HG02763 (cell line): ENCODE results near the gene SRI.
"Not testable (repeated sequence)": the region's sequence is repeated elsewhere in the genome, so short reads cannot be mapped to it uniquely, and the experiment has no call there.

Source experiments
- ATAC-seq: cut with Tn5 transposase; IDR thresholded peaks from one replicate; pipeline ENCODE4 v1.9.1; 2021; ENCODE audit warnings: mild to moderate bottlenecking, moderate library complexity; ENCODE audit not compliant: unreplicated experiment

Gene SRI

DNA sequence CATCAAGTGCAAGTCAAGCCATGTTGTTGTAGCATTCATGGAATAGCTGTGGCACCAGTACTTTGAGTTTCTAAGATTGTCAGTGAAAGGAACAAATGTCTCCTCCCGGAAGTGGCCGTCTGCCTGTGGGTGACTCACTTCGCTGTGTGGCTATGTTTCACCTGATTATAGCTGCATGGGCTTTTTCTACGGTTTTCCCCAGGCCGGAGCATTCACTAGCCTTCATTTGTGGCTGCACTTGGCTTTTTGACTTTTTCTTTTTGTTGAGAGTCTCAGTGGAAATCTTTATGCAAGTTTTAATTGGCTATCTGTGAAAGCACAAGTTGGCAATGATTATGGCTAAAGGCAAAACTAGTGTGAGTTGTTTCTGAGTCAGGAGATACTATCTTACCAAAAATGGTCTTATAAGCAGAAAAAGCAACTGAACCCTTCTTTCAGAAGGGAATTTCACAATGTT is 35.0 kb downstream of the SRI start:
- ATAC-seq: peak; percentile 84

DNA sequence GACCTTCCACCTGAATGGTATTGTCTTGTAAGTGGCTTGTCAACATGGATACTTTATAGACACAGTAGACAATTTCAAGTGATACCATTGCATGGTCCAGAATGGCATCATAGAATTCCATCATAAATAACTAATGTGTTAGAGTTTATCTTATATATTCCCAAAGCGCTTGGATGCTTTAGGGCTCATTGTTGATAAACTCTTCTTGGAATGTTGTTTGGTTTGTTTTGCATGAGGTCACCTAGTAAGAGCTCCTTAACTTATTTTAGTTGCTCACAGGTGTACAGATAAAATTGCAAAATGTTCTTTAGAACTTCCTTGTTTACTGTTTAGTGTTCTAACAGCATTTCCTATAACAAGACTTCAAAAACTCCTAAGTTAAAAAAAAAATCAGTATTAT is 36.8 kb downstream of the SRI start:
- ATAC-seq: no peak

DNA sequence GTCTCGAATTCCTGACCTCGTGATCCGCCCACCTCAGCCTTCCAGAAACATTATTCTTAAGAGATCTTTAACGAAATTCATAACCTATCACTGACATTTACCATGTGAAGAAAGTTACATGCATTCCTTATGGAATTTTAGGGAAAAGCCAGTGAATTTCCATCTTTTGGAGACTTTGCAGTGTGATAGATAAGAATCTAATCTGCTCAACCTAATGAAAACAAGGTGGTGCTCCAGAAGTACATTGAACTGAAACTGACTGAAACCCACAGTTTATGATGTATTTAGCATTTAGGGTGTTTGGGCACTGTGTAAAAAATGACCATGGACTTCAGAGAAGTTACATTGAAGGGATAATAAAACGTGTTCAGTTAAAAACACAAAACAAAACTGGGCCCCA is 43.6 kb downstream of the SRI start:
- ATAC-seq: no peak

DNA sequence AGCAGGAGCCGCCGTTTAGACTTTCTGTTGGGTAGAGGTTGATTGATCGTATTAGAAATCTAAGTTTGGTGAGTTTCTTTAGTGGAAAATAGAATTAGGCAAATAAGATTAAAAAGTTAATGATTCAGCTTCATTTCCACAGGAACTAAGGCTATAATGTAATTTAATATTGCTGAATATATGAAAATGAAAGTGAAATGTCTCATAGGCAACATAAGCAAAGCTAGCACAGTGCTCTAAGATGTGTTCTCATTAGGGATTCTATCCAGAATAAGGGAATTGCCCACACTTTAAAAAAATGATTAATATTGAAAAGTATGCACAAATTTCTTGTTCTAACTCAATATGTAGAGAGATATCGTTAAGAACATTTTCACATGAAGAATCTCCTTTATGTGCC is 47.0 kb downstream of the SRI start:
- no peak for ATAC-seq

DNA sequence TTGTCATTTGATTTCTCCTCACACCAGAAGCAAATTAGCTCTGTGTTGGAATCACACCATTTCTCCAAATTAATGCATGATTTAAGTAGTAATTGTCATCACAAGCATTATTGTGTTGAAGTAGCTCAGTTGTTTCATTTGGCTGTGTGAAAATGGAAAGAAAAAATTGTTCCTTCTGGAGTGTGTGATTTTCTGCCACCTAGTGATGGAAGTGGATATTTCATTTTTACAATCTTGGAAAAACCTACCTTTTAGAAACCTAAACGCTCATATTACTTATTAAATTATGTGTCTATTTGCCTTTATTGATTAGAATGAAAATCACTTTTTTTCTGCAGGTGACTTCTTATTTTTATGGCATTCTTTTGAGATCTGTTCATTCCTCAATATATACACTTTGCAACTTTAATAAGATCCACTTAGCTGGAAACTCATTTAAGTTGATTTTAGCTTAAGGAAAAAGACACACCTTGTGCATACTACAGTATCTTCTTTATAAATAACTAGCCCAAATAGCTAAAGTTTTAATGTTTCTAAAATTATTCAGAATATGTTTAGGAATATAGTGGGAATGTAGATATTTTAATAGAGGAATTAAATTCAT is 50.0 kb downstream of the SRI start:
- ATAC-seq: no peak

DNA sequence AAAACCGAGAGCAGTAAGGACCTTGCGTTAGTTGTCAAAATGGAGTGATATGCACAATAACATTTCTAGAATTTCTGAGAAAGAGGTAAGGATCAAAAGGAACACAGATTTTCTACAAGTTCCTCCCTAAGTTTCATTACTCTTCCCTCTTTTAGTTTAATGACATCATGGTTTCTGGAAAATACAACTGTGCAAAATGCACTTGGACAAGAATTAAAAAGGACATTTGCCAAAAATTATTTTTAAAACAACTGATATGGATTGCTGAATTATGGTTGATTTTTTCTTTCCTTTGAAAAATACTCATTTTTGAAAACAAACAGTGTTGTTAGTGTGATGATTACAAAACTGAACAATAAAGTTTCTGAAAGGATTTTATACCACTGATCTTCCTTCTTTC is 52.1 kb downstream of the SRI start:
- ATAC-seq: no peak

DNA sequence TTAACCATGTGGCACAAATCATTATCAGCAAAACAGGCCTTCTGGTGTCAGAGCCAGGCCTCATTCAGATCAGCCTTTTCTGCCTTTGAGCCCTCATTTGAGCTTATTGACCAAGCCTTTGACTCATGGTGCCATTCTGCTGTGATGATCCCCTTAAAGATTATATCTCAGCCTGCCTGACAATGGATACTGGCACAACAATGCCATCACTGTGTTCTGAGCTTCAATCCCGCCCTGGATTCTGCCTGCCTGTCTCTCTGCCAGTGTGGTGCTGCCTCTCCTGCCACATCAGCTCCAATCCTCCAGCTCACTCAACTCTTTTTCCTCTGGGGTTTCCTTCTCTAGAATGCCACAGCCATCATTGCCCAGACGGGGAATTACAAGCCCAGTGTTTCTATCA is 52.6 kb downstream of the SRI start:
- no peak for ATAC-seq

DNA sequence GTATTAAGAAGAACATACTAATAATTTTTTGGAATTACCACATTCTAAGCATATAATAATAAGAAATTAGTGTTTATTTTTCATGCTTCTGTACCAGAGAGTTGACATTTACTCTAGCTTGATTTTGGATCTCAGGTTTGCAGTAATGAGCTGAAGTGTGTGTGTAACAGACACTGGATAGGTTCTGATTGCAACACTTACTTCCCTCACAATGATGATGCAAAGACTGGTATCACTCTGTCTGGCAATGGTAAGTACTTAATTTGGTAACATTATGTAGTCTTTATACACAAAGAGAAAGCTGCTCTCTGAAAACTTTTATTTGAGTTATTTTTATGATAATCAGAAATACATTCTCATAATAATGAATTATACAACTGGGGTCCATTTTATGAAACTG is 54.1 kb downstream of the SRI start:
- ATAC-seq: no peak

DNA sequence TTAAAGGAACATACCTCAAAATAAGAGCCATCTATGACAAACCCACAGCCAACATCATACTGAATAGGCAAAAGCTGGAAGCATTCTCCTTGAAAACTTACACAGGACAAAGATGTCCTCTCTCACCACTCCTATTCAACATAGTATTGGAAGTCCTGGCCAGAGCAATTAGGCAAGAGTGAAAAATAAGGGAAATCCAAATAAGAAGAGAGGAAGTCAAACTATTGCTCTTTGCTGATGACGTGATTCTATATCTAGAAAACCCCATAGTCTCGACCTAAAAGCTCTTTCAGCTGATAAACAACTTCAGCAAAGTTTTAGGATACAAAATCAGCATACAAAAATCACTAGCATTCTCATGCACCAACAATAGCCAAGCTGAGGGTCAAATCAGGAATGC is 60.1 kb downstream of the SRI start:
- ATAC-seq: not testable (repeated sequence)

DNA sequence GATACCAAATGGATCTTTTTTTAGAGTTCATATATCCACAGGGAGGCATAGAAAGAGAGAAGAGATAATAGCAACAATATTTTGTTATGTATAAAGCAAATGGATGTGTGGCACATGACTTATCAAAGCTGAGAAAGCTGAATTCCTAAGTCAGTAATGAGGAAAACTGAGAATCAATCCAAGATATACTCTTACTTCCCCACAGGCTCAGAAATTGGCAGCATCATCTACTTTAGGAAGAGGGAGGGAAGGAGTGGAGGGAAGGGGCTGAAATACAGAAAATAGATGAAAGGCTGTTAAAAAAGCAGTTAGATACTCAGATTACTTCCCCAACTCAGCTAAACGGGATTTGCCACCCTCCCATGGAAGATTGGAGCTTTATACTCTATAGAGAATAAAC is 63.5 kb downstream of the SRI start:
- no peak for ATAC-seq

DNA sequence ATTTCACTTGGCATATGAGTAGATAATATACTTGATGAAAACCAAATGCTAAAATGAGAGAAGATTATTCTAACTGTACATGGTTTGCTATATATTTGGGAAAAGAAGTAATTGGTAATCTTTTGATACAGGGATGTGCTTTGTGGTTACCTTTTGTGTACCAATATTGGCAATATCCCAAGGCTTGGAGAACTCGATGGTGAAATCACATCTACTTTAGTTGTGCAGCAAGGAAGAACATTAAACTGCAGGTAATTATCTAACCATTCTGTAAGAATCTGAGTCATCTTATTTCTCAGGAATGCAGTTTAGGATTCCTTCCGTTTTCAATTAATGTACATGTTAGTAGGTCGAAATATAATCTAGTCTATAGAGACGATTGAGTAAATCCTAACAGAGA is 64.1 kb downstream of the SRI start:
- ATAC-seq: no peak
